HG03135 (cell line): ENCODE measurements around the gene LRP1B.

ENCODE experiments used
- ATAC-seq: cut with Tn5 transposase; IDR thresholded peaks from one replicate; pipeline ENCODE4 v1.9.1; 2021; ENCODE audit warnings: mild to moderate bottlenecking, moderate library complexity; ENCODE audit not compliant: unreplicated experiment

LRP1B gene

GRCh38 chr2:141791521-141791920 is 339.3 kb downstream of the LRP1B start:
- ATAC-seq = no peak

- ATAC-seq = no peak
These were observed 348.2 kb downstream of the LRP1B start for GRCh38 chr2:141782574-141782973.

- no peak for ATAC-seq
These were observed 352.4 kb downstream of the LRP1B start for GRCh38 chr2:141778315-141778835.

- ATAC-seq = no peak
These were observed 360.3 kb downstream of the LRP1B start for GRCh38 chr2:141770530-141770929.

GRCh38 chr2:141767691-141768090 is 363.1 kb downstream of the LRP1B start:
- no peak for ATAC-seq

GRCh38 chr2:141767051-141767450 is 363.8 kb downstream of the LRP1B start:
- ATAC-seq = no peak

- ATAC-seq = no peak
These were observed 364.6 kb downstream of the LRP1B start for GRCh38 chr2:141766225-141766624.

- no peak for ATAC-seq
These were observed 382.2 kb downstream of the LRP1B start for GRCh38 chr2:141748616-141749015.

GRCh38 chr2:141741652-141742051 is 389.2 kb downstream of the LRP1B start:
- no peak for ATAC-seq

GRCh38 chr2:141737492-141738255 is 393.1 kb downstream of the LRP1B start:
- ATAC-seq = no peak

GRCh38 chr2:141736466-141736865 is 394.4 kb downstream of the LRP1B start:
- no peak for ATAC-seq

- ATAC-seq = no peak
These were observed 401.9 kb downstream of the LRP1B start for GRCh38 chr2:141728886-141729285.

GRCh38 chr2:141728142-141728541 is 402.7 kb downstream of the LRP1B start:
- no peak for ATAC-seq

- no peak for ATAC-seq
These were observed 406.4 kb downstream of the LRP1B start for GRCh38 chr2:141724426-141724825.

GRCh38 chr2:141723814-141724213 is 407.0 kb downstream of the LRP1B start:
- ATAC-seq = no peak

- ATAC-seq = no peak
These were observed 410.3 kb downstream of the LRP1B start for GRCh38 chr2:141720476-141720875.

- no peak for ATAC-seq
These were observed 416.3 kb downstream of the LRP1B start for GRCh38 chr2:141714496-141714895.

- no peak for ATAC-seq
These were observed 419.2 kb downstream of the LRP1B start for GRCh38 chr2:141711627-141712026.

- no peak for ATAC-seq
These were observed 420.1 kb downstream of the LRP1B start for GRCh38 chr2:141710589-141711239.

GRCh38 chr2:141709756-141710155 is 421.1 kb downstream of the LRP1B start:
- no peak for ATAC-seq

GRCh38 chr2:141707486-141707885 is 423.3 kb downstream of the LRP1B start:
- ATAC-seq = no peak

GRCh38 chr2:141704541-141704940 is 426.3 kb downstream of the LRP1B start:
- no peak for ATAC-seq
